Activated T-helper 17 cell treated with anti-CD3 and anti-CD28 coated beads, Interleukin-2, amount 50 U/mL, for 72 hours (primary cell): ENCODE measurements around the gene KASH5. TPM values are rescaled to one million over a fixed set of nuclear protein-coding genes. Genes with fewer than 3 reads are reported as not detected.

Source experiments
- ATAC-seq: fragments of 150-1000 bp; cut with Tn5 transposase; replicated peaks from 2 replicates; pipeline ENCODE4 v1.10.0; 2021; ENCODE audit warnings: mild to moderate bottlenecking, moderate library complexity
- H3K27ac Mint-ChIP-seq: one replicate; pipeline ENCODE4 v1.8.0; 2022; ENCODE audit warnings: mixed read lengths
- H3K27me3 Mint-ChIP-seq: one replicate; pipeline ENCODE4 v1.8.0; 2022; ENCODE audit warnings: mixed read lengths
- H3K36me3 Mint-ChIP-seq: one replicate; pipeline ENCODE4 v1.8.0; 2022; ENCODE audit warnings: low read depth, mild to moderate bottlenecking, mixed read lengths
- H3K4me1 Mint-ChIP-seq: one replicate; pipeline ENCODE4 v1.8.0; 2022; ENCODE audit warnings: mixed read lengths
- H3K4me3 Mint-ChIP-seq: one replicate; pipeline ENCODE4 v1.8.0; 2022; ENCODE audit warnings: mild to moderate bottlenecking, mixed read lengths
- H3K9me3 Mint-ChIP-seq: one replicate; pipeline ENCODE4 v1.8.0; 2022; ENCODE audit warnings: mixed read lengths
- total RNA-seq, 2 donors: library from RNA; stranded (reverse); gene quantifications; one replicate each; pipeline ENCODE4 v1.2.3, GENCODE V29; 2022

Gene KASH5
- total RNA-seq, 2 donors from 2014 or later: 1.1 TPM; not detected in 1

- Mint-ChIP-seq H3K9me3 (no peaks in the 10 kb centered on the region), H3K4me3 (no peak overlapping the region), H3K27me3 (peaks cover 11% of the 10 kb centered on the region), H3K4me1 (no peaks in the 10 kb centered on the region), H3K27ac (no peak overlapping the region), H3K36me3 (no peaks in the 10 kb centered on the region)
- ATAC-seq: no peak
These were observed 13.2 kb upstream of the KASH5 start for GRCh38 chr19:49374665-49375434.

DNA sequence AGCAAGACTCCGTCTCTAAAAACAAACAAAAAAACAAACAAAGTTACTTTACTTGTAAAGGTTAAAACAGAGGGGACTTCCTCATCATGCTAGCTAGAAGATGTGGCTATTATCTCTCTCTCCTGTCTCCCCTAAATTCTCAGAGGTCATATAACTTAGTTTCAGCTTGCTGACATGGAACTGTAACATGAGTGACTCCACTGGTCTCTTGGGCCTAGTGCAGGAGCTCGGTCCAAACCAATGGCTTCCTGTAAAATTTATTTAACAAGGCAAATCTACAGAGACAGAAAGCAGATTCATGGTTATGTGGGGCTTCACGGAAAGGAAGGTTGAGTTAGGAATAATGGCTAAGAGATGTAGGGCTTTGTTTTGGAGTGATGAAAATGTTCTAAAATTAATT lies 9.5 kb upstream of the KASH5 start:
- Mint-ChIP-seq H3K27me3 (peaks cover 11% of the 10 kb centered on the region), H3K27ac (no peak overlapping the region), H3K4me3 (no peak overlapping the region), H3K9me3 (no peaks in the 10 kb centered on the region), H3K36me3 (no peaks in the 10 kb centered on the region), H3K4me1 (no peaks in the 10 kb centered on the region)
- ATAC-seq: no peak

DNA sequence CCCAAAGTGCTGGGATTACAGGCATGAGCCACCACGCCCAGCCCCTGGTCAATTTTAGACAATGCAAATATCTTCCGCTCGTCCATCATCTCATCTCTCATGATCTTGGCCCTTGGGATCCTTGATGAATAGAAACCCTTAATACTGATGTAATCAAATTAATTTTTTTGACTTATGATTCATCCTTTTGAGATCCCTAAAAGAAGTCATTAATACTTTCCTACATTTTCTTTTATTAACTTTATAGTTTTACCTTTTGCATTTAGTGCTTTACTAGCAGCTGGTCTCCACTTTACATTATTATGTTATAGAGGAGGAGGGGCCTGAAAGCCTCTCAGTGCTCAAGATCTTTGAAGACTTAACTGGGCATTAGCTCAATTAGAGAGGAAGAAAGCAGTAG lies 7.7 kb upstream of the KASH5 start:
- no peaks in the 10 kb centered on the region for H3K36me3 Mint-ChIP-seq
- H3K4me1 Mint-ChIP-seq: no peaks in the 10 kb centered on the region
- no peak for ATAC-seq
- no peaks in the 10 kb centered on the region for H3K9me3 Mint-ChIP-seq
- H3K4me3 Mint-ChIP-seq: no peak overlapping the region
- H3K27me3 Mint-ChIP-seq: peaks cover 8% of the 10 kb centered on the region
- no peak overlapping the region for H3K27ac Mint-ChIP-seq

DNA sequence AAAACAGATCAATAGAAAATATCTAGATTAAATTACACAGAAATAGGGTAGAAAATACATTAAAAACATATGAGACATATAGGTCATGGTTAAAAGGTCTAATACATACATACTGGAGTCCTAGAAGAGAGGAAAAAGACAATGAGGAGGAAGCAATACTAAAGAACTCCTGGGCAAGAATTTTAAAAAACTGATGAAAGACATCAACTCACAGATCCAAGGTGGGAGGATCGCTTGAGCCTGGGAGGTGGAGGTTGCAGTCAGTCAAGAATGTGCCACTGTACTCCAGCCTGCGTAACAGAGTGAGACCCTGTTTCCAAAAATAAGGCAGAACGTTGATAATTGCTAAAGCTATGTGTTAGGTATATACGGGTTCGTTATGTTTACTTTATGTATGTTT lies 5.4 kb upstream of the KASH5 start:
- no peak for ATAC-seq
- no peaks in the 10 kb centered on the region for H3K36me3 Mint-ChIP-seq
- no peak overlapping the region for H3K27ac Mint-ChIP-seq
- H3K9me3 Mint-ChIP-seq: no peaks in the 10 kb centered on the region
- no peaks in the 10 kb centered on the region for H3K27me3 Mint-ChIP-seq
- H3K4me3 Mint-ChIP-seq: no peak overlapping the region
- H3K4me1 Mint-ChIP-seq: no peaks in the 10 kb centered on the region

DNA sequence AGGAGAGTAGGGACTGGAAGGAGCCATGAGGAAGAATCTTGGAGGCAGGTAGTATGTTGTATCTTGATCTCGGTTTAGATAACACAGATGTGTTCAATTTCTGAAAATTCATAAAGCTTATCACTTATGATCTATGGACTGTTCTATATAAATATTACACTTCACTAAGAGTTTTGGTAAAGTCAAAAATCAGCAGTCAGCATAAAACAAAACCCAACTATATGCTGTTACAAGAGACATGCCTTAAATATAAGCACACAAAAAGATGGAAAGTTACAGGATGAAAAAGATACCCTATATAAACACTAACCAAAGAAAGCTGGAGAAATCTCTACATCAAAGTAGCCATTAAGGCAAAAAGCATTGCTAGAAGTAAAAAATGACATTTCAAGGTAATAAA lies 4.5 kb upstream of the KASH5 start:
- Mint-ChIP-seq H3K36me3 (no peaks in the 10 kb centered on the region), H3K27me3 (no peaks in the 10 kb centered on the region), H3K9me3 (no peaks in the 10 kb centered on the region), H3K4me3 (no peak overlapping the region), H3K27ac (no peak overlapping the region), H3K4me1 (no peaks in the 10 kb centered on the region)
- no peak for ATAC-seq

DNA sequence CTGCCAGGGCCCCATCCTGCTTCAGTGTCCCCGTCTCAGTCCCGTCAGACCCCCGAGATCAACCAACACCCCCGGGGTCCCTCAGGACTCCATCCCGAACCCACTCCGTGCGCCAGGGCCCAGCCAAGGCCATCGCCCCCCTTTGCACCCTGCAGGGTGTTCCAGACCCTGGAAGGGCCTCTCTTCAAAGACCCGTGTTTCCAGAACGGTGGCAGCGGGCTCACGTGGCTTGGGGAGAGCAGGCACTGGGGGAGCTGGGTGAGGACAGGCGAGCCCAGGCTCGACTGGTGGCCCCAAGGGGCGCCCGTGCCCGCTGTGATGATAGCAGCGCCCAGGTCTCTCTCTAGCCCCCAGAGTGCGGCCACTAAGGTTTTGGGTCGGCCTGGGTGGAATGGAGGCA lies 1.4 kb downstream of the KASH5 start:
- H3K36me3 Mint-ChIP-seq: no peaks in the 10 kb centered on the region
- H3K9me3 Mint-ChIP-seq: no peaks in the 10 kb centered on the region
- no peak overlapping the region for H3K27ac Mint-ChIP-seq
- H3K27me3 Mint-ChIP-seq: no peaks in the 10 kb centered on the region
- peaks cover 6% of the 10 kb centered on the region for H3K4me1 Mint-ChIP-seq
- no peak overlapping the region for H3K4me3 Mint-ChIP-seq
- no peak for ATAC-seq

DNA sequence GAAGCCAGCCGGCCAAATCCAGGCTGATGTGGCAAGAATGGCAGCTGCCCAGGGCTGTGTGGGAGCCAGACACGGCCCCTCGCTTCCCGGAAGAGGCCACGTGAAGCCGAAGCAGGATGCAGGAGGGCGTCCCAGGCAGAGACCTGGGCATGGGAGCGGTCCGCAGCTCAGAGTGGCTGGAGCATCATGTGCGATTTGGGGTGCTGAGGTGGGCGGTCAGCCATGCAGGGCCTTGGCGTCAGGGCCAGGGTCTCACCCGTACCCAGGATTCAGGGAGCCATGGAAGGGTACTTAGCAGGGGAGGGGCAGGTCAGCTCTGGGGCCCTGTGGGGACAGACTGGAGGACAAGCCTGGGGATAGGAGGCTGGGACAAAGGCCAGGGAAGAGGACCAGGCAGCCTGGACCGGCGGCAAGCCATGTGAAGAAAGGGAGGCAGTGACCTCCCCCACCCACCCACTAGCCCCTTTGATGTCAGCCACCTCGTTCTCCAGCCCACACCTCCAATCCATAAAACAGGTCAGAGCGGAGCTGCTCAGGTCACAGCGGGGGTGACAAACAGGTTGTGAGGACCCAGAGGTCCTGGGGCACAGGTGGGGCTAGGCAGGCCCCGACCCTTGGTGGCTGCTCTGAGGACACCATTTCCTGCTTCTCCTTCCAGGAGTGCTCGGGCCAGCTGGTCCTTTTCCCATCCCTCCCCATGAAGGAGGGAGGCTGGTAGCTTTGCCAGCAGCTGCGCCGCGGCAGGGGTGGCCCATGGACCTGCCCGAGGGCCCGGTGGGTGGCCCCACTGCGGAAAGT lies 2.3 kb downstream of the KASH5 start:
- Mint-ChIP-seq H3K36me3 (no peaks in the 10 kb centered on the region), H3K27me3 (no peaks in the 10 kb centered on the region), H3K9me3 (no peaks in the 10 kb centered on the region), H3K27ac (no peak overlapping the region), H3K4me1 (peaks cover 6% of the 10 kb centered on the region), H3K4me3 (no peak overlapping the region)
- ATAC-seq: no peak

- H3K27ac Mint-ChIP-seq: no peak overlapping the region
- ATAC-seq: no peak
- H3K27me3 Mint-ChIP-seq: no peaks in the 10 kb centered on the region
- no peak overlapping the region for H3K4me3 Mint-ChIP-seq
- H3K36me3 Mint-ChIP-seq: no peaks in the 10 kb centered on the region
- no peaks in the 10 kb centered on the region for H3K9me3 Mint-ChIP-seq
- H3K4me1 Mint-ChIP-seq: peaks cover 6% of the 10 kb centered on the region
These were observed 2.9 kb downstream of the KASH5 start for GRCh38 chr19:49390929-49391359.

GRCh38 chr19:49391581-49392399 lies 3.7 kb downstream of the KASH5 start:
- Mint-ChIP-seq H3K9me3 (no peaks in the 10 kb centered on the region), H3K27ac (no peak overlapping the region), H3K4me3 (no peak overlapping the region), H3K4me1 (peaks cover 6% of the 10 kb centered on the region), H3K27me3 (no peaks in the 10 kb centered on the region), H3K36me3 (no peaks in the 10 kb centered on the region)
- ATAC-seq: peak; percentile 97

DNA sequence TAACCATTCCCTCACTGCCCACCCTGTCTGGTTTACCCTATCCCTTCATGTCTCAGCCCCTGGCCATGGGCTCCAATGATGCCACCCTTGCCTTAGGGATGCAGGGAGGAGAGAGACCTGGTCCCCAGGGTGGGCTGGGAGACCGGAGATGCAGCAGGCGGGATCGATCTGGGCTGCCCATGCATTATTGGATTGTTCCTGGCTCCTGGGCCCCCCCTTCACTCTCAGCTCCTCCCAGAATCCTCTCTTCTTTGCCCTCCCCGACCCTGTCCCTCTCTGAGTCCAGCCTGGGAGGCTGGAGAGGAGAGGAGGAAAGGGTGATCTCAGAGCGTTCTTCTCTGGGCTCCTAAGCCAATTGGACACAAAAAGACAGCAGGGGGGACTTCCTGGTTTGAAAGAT lies 5.8 kb downstream of the KASH5 start:
- H3K9me3 Mint-ChIP-seq: no peaks in the 10 kb centered on the region
- H3K4me3 Mint-ChIP-seq: no peak overlapping the region
- no peak overlapping the region for H3K27ac Mint-ChIP-seq
- H3K4me1 Mint-ChIP-seq: peaks cover 18% of the 10 kb centered on the region
- no peak for ATAC-seq
- H3K36me3 Mint-ChIP-seq: no peaks in the 10 kb centered on the region
- H3K27me3 Mint-ChIP-seq: no peaks in the 10 kb centered on the region

GRCh38 chr19:49395581-49396407 lies 7.7 kb downstream of the KASH5 start:
- H3K27ac Mint-ChIP-seq: peak overlapping the region; percentile 17
- H3K27me3 Mint-ChIP-seq: no peaks in the 10 kb centered on the region
- H3K9me3 Mint-ChIP-seq: no peaks in the 10 kb centered on the region
- no peak for ATAC-seq
- peaks cover 19% of the 10 kb centered on the region for H3K4me1 Mint-ChIP-seq
- H3K36me3 Mint-ChIP-seq: no peaks in the 10 kb centered on the region
- H3K4me3 Mint-ChIP-seq: no peak overlapping the region

DNA sequence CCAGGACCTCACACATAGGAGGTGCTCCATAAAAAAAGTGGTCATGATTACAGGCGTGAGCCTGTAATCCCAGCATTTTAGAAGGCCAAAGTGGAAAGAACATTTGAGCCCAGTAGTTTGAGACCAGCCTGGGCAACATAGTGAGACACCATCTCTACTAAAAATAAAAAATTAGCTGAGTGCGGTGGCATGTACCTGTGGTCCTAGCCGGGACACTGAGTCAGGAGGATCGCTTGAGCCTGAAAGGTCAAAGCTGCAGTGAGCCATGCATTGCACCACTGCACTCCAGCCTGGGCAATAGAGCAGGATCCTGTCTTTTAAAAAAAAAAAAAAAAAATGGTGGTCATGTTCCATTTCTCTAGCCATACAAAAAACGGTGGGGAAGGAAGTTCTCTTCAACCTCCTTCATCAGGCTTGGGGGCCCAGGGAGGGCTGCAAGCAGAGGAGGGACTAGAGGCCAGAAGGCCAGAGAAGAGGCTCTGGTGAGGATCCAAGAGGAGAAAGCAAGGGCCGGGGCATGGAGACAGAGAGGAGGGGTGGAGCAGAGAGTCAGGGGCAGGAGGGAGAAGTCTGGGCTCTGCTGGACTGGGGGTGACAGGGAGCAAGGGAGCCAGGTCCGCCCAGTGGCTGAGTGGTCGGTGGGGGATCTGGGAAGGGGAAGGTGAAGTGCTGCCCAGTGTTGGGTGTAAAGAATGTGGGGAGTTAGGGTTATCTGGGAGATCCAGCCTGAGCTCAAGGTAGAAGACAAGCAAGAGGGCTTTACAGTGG lies 8.9 kb downstream of the KASH5 start:
- Mint-ChIP-seq H3K9me3 (no peaks in the 10 kb centered on the region), H3K36me3 (no peaks in the 10 kb centered on the region), H3K4me3 (no peak overlapping the region), H3K27me3 (no peaks in the 10 kb centered on the region), H3K27ac (no peak overlapping the region), H3K4me1 (peaks cover 17% of the 10 kb centered on the region)
- no peak for ATAC-seq

DNA sequence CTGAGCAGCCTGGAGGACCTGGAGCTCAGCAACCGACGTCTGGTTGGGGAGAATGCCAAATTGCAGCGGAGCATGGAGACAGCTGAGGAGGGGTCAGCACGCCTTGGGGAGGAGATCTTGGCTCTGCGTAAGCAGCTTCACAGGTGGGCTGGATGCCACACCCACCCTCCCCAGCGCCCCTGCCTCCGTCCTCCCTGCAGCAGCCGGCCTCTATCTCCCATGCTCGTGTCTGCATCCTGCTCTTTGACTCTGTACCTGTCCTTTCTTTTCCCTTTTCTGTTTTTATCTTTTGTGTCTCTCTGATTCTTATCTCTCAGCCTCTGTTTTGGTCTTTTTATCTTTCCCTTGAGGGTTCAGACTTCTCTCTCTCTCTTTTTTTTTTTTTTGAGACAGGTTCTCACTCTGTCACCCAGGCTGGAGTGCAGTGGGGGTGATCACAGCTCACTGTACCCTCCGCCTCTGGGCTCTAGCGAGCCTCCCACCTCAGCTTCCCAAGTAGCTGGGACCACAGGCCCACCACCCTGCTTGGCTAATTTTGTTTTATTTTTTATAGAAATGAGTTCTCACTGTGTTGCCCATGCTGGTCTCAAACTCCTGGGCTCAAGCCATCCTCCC lies 10.1 kb downstream of the KASH5 start:
- Mint-ChIP-seq H3K4me1 (peaks cover 13% of the 10 kb centered on the region), H3K27ac (peak overlapping the region; percentile 2), H3K27me3 (no peaks in the 10 kb centered on the region), H3K36me3 (no peaks in the 10 kb centered on the region), H3K4me3 (no peak overlapping the region), H3K9me3 (no peaks in the 10 kb centered on the region)
- ATAC-seq: no peak
